GM19372 (cell line): ENCODE results near the gene PTH1R.

Experiments
- ATAC-seq: cut with Tn5 transposase; IDR thresholded peaks from one replicate; pipeline ENCODE4 v1.9.1; 2021; ENCODE audit warnings: mild to moderate bottlenecking, low read depth, moderate library complexity; ENCODE audit not compliant: unreplicated experiment

Gene PTH1R

DNA sequence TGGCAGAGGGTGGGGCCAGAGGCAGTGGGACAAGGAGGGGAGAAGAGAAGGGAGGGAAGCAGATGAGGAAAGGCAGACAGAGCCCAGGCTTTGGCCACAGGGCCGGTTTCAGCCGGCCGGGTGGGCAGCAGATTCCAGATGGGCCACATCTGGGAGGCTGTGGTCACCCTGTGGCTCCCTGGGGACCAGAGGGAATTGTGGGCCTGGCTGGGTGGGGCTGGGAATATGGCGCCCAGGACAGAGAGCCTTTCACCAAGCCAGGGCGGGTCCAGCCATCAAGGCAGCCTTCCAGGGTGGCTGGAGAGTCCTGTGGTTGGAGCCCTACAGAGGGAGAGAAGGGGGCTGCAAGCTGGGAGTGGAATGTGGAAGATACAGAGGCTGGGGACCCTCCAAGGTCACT is 18.9 kb downstream of the PTH1R start:
- ATAC-seq, result no peak

DNA sequence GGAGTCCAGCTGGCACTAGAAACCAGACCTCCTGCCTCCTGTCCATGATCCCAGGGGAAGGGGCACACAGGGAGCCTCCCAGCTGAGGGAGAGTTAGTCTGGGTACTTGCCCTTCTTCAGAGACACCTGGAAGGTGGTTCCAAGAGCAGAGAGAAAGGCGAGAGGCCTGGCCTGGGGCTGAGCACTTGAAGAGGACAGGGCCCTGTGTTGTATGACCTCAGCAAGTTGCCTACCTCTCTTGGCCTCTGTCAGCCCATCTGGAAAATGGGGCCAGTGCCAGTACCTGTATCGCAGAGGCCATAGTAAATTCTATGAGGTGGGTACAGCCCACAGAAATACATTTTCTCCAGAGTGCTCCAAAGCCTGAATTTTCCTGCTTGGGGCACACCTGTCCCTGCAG is 19.5 kb downstream of the PTH1R start:
- ATAC-seq, result no peak

DNA sequence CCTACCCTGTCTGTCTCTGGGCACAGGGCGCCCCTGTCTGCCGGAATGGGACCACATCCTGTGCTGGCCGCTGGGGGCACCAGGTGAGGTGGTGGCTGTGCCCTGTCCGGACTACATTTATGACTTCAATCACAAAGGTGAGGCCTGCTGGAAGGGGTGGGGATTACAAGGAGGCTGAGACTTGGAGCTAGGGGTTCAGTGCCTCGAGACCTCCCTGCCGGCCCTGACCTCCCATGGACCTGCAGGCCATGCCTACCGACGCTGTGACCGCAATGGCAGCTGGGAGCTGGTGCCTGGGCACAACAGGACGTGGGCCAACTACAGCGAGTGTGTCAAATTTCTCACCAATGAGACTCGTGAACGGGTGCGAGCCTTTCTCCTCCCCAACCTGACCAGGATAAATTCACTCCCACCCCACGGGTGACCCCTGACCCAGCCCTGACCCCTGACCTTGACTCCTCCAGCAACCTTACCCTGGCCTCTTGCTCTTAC is 20.4 kb downstream of the PTH1R start:
- ATAC-seq, result no peak

- no peak for ATAC-seq
Measured at GRCh38 chr3:46898321-46899150, 21.0 kb downstream of the PTH1R start.

DNA sequence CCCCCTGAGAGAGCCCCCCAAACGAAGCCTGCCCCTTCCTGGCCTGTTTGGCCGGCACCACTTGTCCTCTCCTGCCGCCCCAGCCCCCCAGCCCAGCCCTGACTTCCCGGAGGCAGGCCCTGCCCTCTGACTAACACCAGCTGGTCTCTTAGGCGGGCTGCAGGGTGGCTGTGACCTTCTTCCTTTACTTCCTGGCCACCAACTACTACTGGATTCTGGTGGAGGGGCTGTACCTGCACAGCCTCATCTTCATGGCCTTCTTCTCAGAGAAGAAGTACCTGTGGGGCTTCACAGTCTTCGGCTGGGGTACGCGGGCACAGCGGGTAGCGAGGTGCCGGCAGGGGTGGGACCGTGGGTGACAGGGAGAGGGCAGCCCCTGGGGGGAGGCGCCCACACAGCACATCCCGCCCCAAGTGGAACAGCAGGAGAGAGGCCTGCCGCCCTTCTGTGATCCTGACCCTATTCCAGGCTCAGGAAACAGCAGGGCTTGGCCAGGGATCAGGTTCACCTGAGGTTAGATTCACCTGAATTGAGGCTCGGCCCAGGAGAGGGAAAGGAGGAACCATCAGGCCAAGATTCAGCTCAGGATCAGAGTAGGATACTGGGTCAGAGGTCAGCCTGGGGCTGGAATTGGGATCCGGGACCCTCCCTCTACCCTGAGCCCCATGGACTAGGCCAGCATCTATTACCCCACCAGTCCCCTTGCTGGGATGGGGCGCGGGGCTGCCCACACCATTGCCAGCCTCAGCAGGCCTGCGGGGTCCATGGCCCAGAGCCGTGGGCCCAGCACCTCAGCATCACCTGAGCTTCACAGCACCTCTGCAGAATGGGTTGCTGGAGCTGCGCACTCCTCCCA is 21.9 kb downstream of the PTH1R start:
- ATAC-seq, result no peak

DNA sequence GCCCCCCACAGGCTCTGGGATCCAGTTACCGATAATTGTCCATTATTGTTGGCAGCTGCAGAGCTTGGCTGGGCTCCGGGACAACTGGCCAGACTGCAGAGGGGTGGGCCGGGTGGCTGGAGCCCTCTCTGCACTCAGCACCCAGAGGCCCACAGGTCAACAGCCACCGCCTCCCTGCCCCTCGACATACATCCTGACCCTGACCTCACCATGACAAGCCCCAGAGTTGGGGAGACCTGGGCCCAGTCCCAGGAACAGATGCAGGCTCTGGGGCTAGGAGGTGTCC is 22.4 kb downstream of the PTH1R start:
- no peak for ATAC-seq

GRCh38 chr3:46900356-46900755 is 22.8 kb downstream of the PTH1R start:
- no peak for ATAC-seq

DNA sequence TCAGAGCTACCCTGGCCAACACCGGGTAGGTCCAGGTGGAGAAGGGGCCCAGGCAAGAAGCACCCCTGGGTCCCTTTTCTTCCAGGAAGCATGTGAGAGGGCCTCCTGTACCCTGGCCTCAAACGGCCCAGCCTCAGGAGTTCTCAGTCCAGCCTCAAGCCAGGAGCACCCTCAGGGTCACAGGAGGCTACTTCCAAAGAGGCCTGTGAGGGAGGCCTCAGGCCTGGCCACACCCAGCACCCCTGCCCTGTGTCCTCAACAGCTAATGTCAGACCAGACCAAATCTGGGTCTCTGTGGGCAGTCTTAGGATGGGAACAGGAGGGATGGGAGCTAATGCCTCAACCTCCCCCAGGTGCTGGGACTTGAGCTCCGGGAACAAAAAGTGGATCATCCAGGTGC is 23.5 kb downstream of the PTH1R start:
- no peak for ATAC-seq

GRCh38 chr3:46901591-46902187 is 24.2 kb downstream of the PTH1R start:
- ATAC-seq, result no peak

DNA sequence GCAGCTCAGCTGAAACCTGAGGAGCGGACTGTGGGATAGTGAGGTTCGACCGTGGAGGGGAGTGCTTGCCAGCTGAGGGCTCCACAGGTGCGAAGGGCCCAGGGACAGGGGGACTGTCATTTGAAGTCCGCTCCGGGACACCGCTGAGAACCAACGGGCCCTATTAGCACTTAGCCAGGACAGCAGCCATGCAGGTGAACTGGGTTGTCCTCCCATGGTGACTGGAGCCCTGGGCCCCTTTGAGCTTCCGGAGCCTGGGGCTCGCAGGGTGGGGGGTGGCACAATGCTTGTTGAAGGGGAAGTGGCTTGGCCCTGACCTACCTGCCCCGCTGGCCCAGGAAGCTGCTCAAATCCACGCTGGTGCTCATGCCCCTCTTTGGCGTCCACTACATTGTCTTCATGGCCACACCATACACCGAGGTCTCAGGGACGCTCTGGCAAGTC is 24.7 kb downstream of the PTH1R start:
- no peak for ATAC-seq

GRCh38 chr3:46903341-46904302 is 26.1 kb downstream of the PTH1R start:
- ATAC-seq, result no peak

DNA sequence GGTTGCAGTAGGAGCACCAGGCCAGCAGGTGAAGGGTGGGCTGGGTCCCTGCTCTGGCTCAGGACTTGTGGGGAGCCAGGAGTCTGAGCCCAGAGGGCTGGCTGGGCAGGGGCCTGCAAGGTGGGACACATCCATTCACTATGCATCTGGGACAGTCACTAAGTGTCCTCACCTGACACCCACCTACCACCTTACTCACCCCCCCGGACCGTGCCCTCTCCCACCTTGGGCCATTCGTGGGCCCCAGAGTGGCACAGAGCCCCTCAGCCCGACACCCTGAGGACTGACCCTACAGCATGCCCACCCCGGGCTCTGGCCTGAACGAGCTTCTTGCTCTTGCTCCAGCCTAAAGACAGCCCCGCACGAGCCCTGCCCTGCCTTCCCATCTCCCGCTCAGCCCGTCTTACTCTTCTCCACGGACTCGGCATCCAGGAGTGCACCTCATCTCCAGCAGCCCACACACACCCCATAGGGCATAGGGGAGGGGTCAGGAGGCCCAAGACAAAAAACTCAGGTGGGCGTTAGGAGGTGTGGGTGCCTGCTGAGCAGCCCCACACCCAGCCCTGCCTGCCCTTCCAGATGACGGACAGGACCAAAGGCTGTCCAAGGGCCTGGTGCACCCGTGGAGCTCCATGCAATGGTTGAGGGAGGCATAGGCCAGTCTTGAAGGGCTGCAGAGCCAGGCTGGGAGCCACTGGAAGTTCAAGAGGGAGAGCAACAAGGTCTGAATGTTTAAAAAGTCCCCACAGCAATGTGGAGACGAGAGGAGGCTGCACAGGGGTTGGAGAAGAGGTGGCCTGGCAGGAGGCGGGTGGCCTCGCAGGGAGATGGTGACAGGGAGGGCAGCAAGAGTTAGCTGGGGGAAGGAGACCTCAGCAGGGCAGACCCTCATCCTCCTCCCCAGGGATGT is 27.0 kb downstream of the PTH1R start:
- no peak for ATAC-seq

DNA sequence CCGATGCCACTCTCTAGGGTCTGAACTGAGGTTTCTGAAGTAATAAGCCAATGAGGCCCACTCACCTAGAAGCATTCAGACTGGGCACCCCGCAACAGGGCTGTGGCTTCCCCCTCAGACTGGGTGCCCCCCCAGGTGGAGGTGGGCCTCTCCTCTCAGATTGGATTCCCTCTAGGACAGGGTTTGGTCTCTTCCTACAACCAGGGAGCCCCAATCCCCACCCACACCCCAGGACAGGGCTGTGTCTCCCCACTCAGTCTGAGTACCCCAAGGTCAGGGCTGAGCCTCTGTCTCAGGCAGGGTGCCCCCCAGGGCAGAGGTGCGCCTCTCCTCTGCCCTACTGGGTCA is 27.7 kb downstream of the PTH1R start:
- no peak for ATAC-seq

DNA sequence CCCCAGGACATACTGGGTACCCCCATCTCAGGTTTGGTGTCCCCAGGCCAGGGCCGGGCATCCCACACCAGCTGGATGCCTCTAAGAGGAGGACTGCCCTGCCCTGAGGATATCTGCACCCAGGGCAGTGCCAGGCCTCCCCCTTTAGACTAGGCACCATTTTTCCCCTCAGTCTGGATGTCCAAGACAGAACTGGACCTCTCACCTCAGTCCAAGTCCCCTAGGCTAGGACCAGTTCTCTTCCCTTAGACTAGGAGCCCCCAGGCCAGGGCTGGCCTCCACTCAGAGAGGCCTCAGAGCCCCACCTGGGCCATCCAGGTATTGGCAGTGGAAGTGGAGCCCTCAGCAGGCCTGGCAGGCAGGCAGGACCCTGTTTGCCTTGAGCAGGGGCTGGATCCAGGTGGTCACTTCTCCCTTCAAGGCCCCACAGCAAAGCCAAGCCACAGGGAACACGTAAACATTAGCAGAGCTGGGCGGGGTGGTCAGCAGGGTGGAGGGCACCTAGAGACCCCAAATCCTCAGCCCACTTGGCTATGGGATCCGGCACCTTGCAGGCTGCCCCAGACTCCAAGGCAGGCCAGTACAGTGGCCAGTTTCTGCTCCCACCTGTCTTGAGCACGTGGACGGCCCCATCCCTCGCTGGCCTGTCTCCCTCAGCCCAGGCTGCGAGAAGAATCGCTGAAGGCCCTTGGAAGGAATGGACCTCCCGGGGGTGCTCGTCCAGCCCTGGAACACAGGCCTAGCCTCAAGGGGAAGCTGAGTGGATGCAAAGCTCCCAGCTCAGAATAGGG is 28.3 kb downstream of the PTH1R start:
- no peak for ATAC-seq

DNA sequence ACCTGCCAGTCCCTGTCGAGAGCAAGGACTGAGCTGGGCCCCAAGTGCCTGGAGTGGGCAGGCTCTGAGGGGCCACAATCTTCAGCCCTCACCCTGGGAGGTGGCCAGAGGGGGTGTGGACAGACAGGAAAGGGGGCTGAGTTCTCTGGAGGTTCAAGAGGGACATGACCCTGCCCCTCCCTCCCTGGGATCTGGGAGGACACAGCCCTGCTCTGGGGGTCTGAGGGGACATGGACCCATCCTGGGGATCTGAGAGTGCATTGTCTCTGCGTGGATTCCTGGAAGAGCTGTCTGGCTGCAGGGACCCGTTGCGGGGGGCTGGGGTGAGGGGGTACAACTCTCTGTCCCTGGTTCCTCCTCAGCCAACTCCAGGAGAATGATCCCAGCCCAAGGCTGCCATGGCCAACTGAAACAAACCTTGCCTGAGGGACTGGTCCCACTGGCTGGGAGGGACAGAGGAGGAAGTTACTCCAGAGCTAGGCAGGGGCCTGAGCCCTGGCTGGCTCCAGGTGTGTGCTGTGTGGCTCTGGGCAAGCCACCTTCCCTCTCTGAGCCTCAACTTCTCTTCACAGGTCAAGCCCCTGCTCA is 29.0 kb downstream of the PTH1R start:
- no peak for ATAC-seq

DNA sequence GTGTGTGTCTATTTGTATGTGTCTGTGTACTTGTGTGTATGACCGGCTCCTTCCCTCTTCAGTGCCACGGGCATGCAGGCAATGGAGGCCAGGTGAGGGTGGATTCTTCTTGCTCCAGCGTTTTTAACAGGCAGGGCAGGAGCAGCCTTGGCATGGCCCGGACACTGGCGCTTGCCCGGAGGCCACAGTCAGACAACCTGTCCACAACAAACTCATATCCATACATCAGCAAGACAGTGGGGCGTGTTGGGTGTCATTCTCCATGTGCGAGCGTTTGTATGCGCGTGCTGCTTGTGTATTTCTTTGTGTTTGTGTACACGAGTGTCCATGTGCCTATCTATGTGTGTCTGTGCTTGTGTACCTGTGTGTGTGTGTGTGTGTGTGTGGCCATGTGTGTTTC is 29.8 kb downstream of the PTH1R start:
- ATAC-seq, result no peak

DNA sequence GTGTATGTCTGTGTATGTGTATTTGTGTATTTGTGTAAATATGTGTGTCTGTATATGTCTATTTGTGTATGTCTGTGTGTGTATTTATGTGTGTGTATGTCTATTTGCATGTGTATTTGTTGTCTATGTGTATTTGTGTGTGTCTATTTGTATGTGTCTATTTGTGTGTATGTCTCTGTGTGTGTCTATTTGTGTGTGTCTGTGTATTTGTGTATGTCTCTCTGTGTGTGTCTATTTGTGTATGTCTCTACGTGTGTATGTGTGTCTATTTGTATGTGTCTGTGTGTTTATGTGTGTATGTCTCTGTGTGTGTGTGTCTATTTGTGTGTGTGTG is 30.4 kb downstream of the PTH1R start:
- no peak for ATAC-seq

- no peak for ATAC-seq
Measured at GRCh38 chr3:46908294-46908985, 30.9 kb downstream of the PTH1R start.
